Kidney glomerular epithelial cell (primary cell): ENCODE results near the gene CNOT1.
"Not testable (repeated sequence)": the region's sequence is repeated elsewhere in the genome, so short reads cannot be mapped to it uniquely, and the experiment has no call there.

Experiments used
- DNase-seq: peaks from one replicate; lab custom pipeline; 2025; lab: John Stamatoyannopoulos, UW

The CNOT1 gene

DNA sequence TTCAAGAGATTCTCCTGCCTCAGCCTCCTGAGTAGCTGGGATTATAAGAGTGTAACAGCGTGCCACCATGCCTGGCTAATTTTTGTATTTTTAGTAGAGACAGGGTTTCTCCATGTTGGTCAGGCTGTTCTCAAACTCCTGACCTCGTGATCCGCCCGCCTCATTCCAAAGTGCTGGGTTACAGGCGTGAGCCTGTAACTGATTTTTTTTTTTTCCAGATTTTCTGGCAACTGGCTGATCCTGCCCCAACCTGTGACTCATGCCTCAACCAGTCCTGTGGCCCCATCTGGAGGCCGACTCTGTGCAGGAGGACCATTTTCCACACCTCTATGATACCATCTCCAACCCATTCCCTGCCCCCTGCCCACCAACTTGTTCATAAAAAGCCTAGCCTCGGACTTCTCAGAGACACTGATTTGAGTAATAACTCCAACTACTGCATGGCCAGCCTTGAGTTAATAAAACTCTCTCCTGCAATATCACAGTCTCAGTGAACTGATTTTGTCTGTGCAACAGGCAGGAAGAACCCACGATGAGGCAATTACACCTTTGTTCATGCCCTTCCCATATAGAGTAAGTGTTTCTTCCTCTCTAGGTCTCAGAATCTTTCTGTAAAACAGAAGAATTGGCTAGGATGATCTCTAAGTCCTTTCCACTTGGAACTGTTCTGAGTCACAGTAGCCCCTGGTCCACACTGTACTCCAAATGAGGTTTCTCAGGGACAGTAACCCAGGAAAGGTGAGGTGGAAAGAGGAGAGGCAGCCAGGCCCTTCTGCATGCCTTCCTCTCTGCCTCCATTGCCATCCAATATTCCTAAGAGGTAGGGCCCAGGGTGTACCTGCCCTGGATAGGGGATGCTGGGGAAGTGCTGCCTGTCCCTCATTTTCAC, 8.8 kb upstream of the CNOT1 start:
- DNase-seq: peak; percentile 50

DNA sequence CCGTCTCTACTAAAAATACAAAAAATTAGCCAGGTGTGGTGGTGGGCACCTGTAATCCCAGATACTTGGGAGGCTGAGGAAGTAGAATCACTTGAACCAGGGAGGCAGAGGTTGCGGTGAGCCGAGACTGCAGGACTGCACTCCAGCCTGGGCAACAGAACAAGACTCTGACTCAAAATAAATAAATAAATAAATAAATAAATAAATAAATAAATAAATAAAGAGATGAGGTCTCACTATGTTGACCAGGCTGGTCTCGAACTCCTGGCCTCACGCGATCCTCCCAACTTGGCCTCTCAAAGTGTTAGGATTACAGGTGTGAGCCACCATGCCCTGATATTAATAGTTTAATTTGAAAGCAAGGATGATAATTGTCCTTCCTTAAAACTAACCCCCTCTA, 7.4 kb upstream of the CNOT1 start:
- DNase-seq: not testable (repeated sequence)

DNA sequence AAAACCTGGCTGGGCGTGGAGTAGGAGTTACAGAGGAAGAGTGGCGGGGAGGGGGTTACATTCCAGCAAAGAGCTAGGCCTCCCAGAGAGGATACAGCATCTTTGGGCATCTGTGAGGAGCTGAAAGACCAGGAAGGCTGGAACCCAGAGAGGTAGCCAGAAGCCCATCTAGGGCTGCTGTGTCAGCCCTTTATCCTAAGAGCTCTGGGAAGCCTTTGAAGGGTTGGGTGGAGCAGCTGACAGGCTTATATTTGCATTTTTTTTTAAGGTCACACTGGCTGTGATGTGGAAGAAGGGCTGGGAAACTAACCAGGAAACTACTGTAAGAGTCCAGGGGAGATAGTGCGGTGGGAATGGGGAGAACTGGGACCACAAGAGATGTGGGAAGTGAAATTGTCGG, 6.8 kb upstream of the CNOT1 start:
- DNase-seq: no peak

DNA sequence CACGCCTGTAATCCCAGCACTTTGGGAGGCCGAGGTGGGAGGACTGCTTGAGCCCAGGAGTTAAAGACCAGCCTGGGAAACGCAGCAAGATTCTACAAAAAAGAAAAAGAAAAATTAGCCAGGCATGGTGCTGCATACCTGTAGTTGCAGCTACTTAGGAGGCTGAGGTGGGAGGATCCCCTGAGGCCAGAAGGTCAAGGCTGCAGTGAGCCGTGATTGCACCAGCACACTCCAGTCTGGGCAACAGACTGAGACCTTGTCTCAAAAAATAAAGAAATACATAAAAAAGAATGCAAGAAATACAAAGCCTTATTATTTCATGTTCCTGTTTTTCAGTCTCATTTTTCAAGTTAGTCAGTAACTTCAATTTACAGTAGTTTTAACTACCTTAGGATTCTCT, 5.9 kb upstream of the CNOT1 start:
- DNase-seq: no peak

DNA sequence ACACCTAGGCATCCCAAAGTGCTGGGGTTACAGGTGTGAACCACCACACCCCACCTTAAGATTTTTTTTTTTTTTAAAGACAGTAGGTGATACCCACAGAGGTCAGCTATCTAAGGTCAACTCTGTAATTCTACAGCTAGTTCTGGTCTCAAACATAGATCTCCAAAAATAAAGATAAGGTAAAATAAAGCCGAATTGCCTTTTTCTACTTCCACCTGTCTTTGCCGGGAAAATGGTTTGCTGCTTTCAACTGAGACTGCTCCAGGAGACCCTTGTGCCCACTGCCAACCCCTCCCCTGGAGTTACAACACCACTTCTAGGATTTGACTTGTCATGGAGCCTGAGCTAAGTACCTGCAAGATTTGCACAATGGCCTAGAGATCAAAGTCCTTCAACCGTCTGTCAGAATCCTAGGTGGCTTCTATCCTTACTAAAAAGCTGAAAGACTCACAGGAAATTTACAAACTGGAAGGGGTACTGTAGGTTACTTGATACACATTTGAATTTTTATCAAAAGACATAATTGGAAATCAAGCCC, 4.7 kb upstream of the CNOT1 start:
- no peak for DNase-seq

DNA sequence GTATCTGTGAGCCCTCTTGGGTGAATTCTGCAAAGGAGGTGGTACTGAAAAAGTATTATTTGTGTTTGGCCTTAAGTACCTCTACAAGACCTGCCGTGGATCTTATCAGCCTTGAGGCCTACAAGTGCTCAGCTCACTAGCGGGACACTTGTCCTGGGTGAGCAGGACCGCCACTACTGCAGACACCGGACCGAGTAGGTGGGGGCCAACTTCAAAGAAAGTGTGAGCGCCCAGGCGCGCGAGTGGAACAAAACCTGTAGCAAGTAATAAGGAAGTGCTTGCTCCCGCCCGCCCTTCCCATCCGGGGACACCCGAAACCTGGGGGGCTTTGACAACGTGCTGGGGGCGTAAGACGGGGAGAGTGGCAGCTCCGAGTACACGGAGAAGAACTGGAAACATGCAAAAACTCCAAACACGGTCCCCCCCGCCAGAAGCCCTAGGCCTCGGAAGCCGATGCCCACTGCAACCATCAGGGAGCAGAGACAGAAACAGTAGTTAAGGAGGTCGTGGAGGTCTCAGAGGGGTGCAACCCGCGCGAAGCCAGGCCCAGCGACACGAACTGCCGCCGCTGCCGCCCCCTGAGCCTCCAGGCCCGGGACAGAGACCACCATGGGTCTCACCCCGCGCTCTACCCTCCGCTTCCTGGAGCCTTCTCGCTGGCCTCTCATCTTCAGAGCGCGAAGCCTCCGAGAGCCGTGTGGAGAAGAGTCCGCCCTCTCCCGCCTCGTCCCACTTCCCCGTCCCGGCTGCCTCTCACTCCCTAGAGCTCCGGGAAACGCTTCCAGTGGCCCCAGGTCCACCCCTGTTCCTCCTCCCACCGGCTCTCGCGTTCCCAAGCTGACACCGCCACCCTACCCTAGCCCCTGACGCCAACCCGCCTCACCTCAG, 537 bp downstream of the CNOT1 start:
- peak; percentile 55 for DNase-seq

DNA sequence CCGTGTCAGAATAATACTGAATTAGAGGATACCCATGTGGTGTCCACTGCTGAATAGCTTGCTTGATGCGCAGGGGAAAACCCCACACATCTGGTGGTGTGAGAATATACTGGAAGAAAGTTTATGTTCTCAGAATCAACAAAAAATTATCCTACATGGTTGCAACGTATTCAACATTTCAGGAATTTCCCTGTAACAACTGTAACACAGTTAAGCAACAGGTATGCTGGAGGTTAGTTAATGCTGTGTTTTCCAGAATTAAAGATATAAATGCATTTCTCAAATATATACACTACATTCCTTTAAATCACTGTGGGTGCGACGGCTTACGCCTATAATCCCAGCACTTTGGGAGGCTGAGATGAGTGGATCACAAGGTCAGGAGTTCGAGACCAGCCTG, 5.4 kb downstream of the CNOT1 start:
- DNase-seq: no peak

DNA sequence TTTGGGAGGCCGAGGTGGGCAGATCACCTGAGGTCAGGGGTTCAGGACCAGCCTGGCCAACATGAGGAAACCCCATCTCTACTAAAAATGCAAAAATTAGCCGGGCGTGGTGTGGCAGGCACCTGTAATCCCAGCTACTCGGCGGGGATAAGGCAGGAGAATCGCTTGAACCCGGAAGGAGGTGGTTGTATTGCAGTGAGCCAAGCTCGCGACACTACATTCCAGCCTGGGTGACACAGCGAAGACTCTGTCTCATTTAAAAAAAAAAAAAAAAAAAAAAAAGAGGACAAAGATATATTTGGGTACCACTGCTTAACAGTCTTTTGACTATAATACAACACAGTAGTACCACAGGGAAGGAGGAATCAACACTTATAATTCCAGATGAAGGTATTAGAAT, 9.2 kb downstream of the CNOT1 start:
- DNase-seq: no peak

DNA sequence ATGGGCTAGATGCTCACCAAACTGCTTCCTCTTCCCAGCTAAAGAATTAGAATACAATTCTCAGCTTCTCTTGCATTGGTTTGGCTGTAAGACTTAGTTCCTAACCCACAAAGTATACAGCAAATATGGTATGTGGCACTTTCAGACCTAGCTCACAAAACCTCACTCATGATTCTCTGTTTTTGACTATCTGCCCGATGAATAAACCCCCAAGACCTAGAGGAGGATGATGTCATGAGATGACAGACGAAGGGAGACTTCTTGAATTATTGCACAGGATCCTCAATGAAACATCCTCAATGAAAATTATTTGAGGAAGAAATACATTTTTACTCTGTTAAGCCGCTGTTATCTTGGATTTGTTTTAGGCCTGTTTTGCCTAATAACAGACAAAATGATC, 14.3 kb downstream of the CNOT1 start:
- no peak for DNase-seq

DNA sequence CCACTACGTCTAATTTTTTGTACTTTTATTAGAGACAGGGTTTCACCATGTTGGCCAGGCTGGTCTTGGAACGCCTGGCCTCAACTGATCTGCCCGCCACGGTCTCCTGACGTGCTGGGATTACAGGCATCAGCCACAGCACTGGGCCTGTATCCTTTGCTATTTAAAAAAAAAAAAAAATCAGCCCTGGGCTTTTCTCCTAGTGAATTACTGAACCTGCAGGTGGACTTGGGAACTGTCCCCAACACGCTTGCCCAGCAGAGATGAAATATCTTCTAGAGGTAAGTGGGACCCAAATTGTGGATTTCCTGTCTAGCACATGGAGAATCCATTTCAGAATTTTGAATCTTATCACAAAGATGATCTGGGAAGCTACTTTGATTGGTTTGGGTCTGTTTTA, 14.8 kb downstream of the CNOT1 start:
- no peak for DNase-seq

DNA sequence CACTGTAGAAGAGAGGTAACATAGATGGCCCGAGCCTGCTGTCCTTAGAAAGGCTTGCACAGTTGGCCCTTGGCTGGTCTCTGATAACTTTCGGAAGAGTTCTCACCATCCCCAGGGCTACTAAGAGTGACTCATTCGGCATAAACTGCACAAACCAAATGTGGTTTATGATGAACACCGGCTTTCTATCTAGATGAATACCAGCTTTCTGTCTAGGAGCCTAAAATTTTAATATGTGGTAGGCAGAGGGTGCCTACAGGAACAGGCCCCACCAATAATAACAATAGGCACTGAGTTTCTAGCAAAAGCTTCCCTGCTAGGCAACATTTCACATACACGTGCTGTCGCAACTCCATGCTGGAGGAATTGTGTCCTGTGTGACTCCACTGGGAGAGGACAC, 15.4 kb downstream of the CNOT1 start:
- no peak for DNase-seq

DNA sequence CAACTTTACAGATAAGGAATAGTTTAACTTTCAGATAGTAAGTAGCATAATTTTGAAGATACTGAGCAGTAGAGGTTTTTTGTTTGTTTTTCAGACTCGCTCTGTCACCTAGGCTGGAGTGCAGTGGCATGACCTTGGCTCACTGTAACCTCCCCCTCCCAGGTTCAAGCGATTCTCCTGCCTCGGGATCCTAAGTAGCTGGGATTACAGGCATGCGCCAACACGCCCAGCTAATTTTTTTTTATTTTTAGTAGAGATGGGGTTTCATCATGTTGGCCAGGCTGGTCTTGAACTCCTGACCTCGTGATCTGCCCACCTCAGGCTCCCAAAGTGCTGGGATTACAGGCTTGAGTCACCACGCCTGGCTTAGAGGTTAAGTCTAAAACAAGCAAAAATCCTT, 16.7 kb downstream of the CNOT1 start:
- DNase-seq: not testable (repeated sequence)

DNA sequence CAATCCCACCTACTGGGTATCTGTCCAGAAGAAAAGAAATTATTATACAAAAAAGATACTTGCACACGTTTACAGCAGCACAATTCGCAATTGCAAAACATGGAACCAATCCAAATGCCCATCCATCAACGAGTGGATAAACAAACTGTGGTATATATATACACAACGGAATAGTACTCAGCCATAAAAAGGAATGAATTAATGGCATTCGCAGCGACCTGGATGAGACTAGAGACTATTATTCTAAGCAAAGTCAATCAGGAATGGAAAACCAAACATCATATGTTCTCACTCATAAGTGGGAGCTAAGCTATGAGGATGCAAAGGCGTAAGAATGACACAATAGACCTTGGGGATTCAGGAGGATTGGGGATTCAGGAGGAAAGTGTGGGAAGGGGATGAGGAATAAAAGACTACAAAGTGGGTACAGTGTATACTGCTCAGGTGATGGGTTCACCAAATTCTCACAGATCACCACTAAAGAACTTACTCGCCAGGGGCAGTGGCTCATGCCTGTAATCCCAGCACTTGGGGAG, 21.0 kb downstream of the CNOT1 start:
- DNase-seq: no peak

DNA sequence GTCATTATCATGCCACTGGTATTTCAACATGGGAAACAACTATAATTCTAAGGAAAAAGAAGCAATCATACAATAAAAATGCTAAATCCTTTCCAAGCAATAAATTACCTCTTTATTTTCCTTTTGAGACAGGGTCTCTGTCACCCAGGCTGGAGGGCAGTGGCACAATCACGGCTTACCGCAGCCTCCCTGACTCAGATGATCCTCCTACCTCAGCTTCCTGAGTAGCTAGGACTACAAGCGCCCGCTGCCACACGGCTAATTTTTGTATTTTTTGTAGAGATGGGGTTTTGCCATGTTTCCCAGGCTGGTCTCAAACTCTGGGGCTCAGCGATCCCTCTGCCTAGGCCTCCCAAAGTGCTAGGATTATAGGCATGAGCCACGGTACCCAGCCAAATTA, 24.1 kb downstream of the CNOT1 start:
- DNase-seq: no peak

DNA sequence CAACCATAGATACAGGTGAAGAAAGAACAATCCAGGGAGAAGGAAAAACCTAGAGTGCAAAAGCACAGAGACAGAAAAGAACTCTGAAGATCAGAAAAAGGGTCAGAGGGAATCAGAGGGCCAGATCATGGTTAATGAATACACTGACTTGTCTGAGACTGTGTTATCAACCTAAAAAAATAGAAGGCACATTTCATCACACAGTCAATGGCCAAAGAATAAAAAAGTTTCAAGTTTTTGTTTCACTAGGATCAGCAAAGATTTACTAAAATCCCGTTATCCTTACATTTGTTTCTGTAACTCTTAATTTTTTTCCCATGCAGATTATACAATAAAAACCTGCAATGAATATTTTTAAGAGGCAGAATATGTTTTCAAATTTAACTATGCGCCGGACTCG, 38.5 kb downstream of the CNOT1 start:
- DNase-seq: no peak

DNA sequence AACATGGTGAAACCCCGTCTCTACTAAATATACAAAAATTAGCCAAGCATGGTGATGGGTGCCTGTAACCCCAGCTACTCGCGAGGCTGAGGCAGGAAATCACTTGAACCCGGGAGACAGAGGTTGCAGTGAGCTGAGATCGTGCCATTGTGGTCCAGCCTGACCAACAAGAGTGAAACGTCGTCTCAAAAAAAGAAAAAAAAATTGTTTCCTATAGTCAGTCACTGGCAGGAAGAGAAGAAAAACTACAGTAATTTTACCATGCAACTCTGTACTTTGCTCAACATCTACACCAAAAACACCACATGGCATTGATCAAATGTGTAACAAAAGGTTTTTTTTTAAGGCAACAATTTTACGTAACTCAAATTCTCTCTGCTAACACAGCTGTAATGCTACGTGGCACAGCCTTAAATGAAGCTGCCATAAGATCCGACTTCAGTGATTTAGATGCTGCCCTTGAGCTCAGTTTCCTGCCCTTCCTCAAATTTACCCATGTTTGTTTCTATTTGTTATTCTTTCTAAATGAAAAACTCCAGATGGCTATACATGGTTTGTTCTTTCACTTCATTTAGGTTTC, 40.2 kb downstream of the CNOT1 start:
- no peak for DNase-seq

DNA sequence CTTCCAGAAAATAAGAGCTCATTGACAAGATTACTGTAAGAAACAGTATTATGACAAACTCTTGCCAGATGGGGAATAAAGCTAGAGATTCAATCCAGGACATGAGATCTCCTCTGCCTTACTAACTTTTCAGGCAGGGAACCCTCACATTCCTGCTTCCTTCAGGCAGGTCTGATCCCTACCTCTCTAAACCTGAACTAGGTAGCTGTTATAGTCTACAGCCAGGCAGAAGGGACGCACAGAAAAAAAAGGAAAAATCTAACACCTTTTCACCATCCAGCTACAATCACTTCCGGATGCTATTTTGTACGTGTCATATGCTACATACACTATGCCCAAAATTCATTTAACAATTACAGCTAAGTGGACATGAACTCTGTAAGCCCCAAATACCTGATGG, 41.2 kb downstream of the CNOT1 start:
- no peak for DNase-seq

DNA sequence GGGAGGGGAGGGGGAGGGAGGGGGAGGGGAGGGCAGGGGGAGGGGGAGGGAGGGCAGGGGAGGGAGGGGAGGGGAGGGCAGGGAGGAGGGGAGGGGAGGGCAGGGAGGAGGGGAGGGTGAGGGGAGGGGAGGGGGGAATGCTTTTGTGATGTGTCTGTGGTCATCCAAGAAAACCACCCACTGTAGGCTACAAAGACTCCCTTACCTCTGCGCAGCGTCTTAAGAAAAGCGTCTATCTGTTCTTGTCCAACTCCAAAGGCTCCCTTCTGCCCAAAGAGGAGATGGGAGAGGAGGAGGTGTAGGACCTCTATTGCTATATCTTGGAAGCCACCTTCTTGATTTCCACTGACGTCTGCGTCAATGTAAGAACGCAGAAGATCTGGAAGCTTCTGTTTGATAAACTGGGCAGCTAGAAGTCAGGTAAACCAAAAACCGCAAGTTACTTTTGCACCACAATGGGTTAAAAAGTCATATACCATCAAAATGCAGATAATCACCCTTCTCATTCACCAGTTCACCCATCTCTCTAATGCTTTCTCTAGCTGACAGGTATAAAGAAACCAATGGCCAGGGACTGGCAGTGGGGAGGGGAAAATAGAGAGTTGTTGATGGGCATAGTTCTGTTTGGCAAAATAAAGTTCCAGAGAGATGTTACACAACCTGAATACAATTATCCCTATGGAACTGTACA, 43.1 kb downstream of the CNOT1 start:
- DNase-seq: no peak

DNA sequence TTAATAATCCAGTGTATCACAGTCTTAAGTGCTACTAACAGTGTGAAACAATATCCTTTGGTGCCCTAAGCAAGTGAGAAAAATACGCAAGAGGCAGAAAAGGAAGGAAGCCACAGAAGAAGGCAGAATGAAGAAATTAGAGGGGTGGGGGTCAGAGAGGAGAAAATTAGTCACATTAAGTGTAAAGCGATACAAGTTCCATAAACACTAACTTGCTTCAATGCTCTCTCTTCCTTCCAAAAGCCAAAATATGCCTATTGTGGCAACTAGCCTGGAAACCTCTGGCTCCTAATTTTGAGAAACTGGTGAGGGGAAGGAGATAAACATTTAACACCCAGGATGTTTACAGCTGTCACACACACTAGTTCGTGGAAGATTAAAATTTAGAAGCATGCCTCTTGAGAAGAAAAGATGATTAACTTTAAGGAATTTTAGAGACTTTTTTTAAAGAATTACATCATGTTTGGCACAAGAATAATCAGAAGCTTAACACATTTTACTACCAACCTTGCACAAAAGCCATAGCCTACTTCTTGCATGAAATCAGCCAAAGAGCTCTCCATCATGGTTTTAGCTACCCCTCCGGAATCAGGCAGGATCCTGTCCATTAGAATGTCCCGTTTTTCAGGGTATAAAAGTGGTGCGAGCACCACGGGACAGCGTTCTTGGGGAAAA, 44.7 kb downstream of the CNOT1 start:
- DNase-seq: no peak

DNA sequence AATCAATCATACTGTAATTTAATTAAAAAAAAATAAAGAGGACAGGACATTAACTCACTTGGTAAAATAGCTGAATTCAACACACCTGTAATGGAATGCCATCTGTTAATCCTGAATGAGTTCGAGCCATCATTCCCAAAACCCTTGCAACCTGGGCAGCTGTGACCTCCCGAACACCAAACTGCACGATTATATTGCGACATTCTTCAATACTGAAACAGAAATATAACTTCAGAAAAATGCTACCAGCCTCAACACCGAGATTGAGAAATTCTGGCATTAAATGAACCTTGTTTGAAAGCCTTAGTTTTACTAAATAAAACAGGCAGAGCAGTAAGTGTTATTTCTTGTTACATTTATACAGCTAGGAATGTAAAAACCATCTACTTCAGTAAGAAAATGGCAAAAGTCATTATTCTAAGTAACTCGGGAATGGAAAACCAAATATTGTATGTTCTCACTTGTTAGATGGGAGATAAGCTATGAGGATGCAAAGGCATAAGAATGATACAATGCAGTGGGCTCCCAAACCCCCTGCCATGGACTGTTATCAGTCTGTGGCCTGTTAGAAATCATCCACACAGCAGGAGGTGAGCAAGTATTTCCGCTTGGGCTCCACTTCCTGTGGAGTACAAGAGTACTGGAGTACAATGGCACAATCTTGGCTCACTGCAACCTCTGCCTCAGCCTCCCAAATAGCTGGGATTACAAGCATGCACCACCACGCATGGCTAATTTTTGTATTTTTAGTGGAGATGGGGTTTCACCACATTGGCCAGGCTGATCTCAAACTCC, 46.5 kb downstream of the CNOT1 start:
- DNase-seq: no peak
